HepG2 (cell line): ENCODE results near the gene HSD11B2. TPM values are rescaled to one million over a fixed set of nuclear protein-coding genes. Genes with fewer than 3 reads are reported as not detected.
A peak's percentile ranks its signal among the peaks of the same experiment; 100 is the strongest.

Source experiments
- AHR ChIP-seq: IDR thresholded peaks from 2 replicates; pipeline ENCODE4 v1.6.1; 2018; ENCODE audit warnings: missing genetic modification reagents, missing compliant biosample characterization
- CBX1 ChIP-seq: IDR thresholded peaks from one replicate; pipeline ENCODE4 v1.6.1; 2016; ENCODE audit warnings: antibody characterized with exemption, low read depth
- HMGA1 ChIP-seq: sonication (generic); formaldehyde crosslinking; conservative IDR thresholded peaks from 2 replicates; pipeline ENCODE4 v1.4.0; 2020; ENCODE audit warnings: missing genetic modification reagents
- NBN ChIP-seq: fragments of 450-650 bp; conservative IDR thresholded peaks from 2 replicates; pipeline ENCODE4 v1.6.1; 2017
- NFAT5 ChIP-seq: sonication (generic); formaldehyde crosslinking; IDR thresholded peaks from 2 replicates; pipeline ENCODE4 v1.4.0; 2020; ENCODE audit warnings: missing genetic modification reagents
- NFIC ChIP-seq: IDR thresholded peaks from 2 replicates; pipeline ENCODE4 v1.6.1; 2012; ENCODE audit warnings: mild to moderate bottlenecking, low read length, inconsistent platforms
- TEAD2 ChIP-seq: sonication (generic); formaldehyde crosslinking; IDR thresholded peaks from 2 replicates; pipeline ENCODE4 v1.9.0; 2021; ENCODE audit warnings: missing genetic modification reagents
- THAP7 ChIP-seq: sonication (generic); formaldehyde crosslinking; IDR thresholded peaks from 2 replicates; pipeline ENCODE4 v1.8.1; 2023; ENCODE audit warnings: mild to moderate bottlenecking, missing genetic modification reagents
- ZBTB26 ChIP-seq: IDR thresholded peaks from 2 replicates; pipeline ENCODE4 v1.6.1; 2016; ENCODE audit warnings: missing compliant biosample characterization, missing genetic modification reagents, borderline replicate concordance
- ZNF407 ChIP-seq: sonication (generic); formaldehyde crosslinking; IDR thresholded peaks from one replicate; pipeline ENCODE4 v1.5.1; 2020; ENCODE audit warnings: mild to moderate bottlenecking, missing genetic modification reagents; ENCODE audit errors: not compliant biosample characterization
- ZNF572 ChIP-seq: sonication (generic); formaldehyde crosslinking; IDR thresholded peaks from 2 replicates; pipeline ENCODE4 v1.5.1; 2020; ENCODE audit warnings: mild to moderate bottlenecking, missing genetic modification reagents
- ZNF781 ChIP-seq: sonication (generic); formaldehyde crosslinking; IDR thresholded peaks from 2 replicates; pipeline ENCODE4 v1.5.1; 2020; ENCODE audit warnings: borderline replicate concordance, mild to moderate bottlenecking, missing genetic modification reagents; ENCODE audit errors: not compliant biosample characterization
- ZNF816 ChIP-seq: sonication (generic); formaldehyde crosslinking; IDR thresholded peaks from 2 replicates; pipeline ENCODE4 v1.8.0; 2022; ENCODE audit warnings: missing genetic modification reagents, mild to moderate bottlenecking, borderline replicate concordance
- polyA plus RNA-seq, 8 experiments: library from polyadenylated mRNA; depleted of rRNA in 3 of 8; stranded (reverse) in 7 of 8; unstranded in 1 of 8; fragments of >200 nt; fragmentation: Illumina TruSeq in 4 of 8; extraction: Trizol in 4 of 8; gene quantifications; 2 replicates each; pipeline versions ENCODE4 v1.2.1 to v1.2.3, GENCODE V29; 2011 to 2016; ENCODE audit warnings: low read depth in 4 of 8, missing spikeins in 1 of 8, mixed read lengths in 1 of 8; ENCODE audit not compliant: insufficient read depth in 1 of 8
- total RNA-seq, 5 experiments: library from RNA; depleted of rRNA; stranded (reverse); fragments of >200 nt; fragmentation: Illumina TruSeq; extraction: Trizol; gene quantifications; 2 replicates each; pipeline ENCODE4 v1.2.3, GENCODE V29; 2016; ENCODE audit warnings: low read depth in 1 of 5

The HSD11B2 gene
- total and polyA plus RNA-seq, 2 of the 13 experiments (the other 11 are each of a cell fraction or from before 2014, with no cell fraction given) = 8.9 to 13.6 TPM

- TF ChIP-seq AHR (CRISPR knock-in tag) (peak; percentile 81), TEAD2 (CRISPR knock-in tag) (no peak), ZNF572 (CRISPR knock-in tag) (no peak), HMGA1 (no peak), ZNF816 (0 out of 2 replicates have a peak, but pooled peaks have one; percentile 57), ZBTB26 (CRISPR knock-in tag) (peak; percentile 44; the same call in 1 of the 2 replicates), NFAT5 (CRISPR knock-in tag) (peak; percentile 91), THAP7 (CRISPR knock-in tag) (no peak), NBN (no peak), ZNF407 (CRISPR knock-in tag) (peak; percentile 68), ZNF781 (CRISPR knock-in tag) (no peak), CBX1 (no peak), NFIC (no peak)
These were observed 14.8 kb upstream of the HSD11B2 start, which contains the start of gene ZDHHC1 (continued) for GRCh38 chr16:67415872-67416793.
